Measurements from ENCODE around the gene PUM2.

The PUM2 gene

GRCh38 chr2:20217041-20217970, 133.3 kb downstream of the PUM2 start:
- TF ChIP-seq GATA2 (IDR thresholded peaks at IDR 0.05; ENCODE audit: low read depth, low read length), result no peak
- no peak for TF ChIP-seq GATA3 (IDR thresholded peaks at IDR 0.05; ENCODE audit: low read depth, low read length)

GRCh38 chr2:20216130-20217025, 134.3 kb downstream of the PUM2 start:
- no peak for TF ChIP-seq GATA2 (IDR thresholded peaks at IDR 0.05; ENCODE audit: low read depth, low read length)
- TF ChIP-seq GATA3 (IDR thresholded peaks at IDR 0.05; ENCODE audit: low read depth, low read length), result no peak

GRCh38 chr2:20215183-20216040, 135.2 kb downstream of the PUM2 start:
- TF ChIP-seq GATA2 (IDR thresholded peaks at IDR 0.05; ENCODE audit: low read depth, low read length) (no peak), GATA3 (IDR thresholded peaks at IDR 0.05; ENCODE audit: low read depth, low read length) (no peak)

GRCh38 chr2:20214566-20215182, 136.0 kb downstream of the PUM2 start:
- TF ChIP-seq GATA2 (IDR thresholded peaks at IDR 0.05; ENCODE audit: low read depth, low read length) (no peak), GATA3 (IDR thresholded peaks at IDR 0.05; ENCODE audit: low read depth, low read length) (no peak)

GRCh38 chr2:20213651-20214565, 136.7 kb downstream of the PUM2 start:
- TF ChIP-seq GATA3 (IDR thresholded peaks at IDR 0.05; ENCODE audit: low read depth, low read length) (no peak), GATA2 (IDR thresholded peaks at IDR 0.05; ENCODE audit: low read depth, low read length) (no peak)

GRCh38 chr2:20212871-20213503, 137.7 kb downstream of the PUM2 start:
- TF ChIP-seq GATA2 (IDR thresholded peaks at IDR 0.05; ENCODE audit: low read depth, low read length) (no peak), GATA3 (IDR thresholded peaks at IDR 0.05; ENCODE audit: low read depth, low read length) (no peak)

GRCh38 chr2:20212459-20212870, 138.2 kb downstream of the PUM2 start:
- TF ChIP-seq GATA2 (IDR thresholded peaks at IDR 0.05; ENCODE audit: low read depth, low read length), result no peak
- no peak for TF ChIP-seq GATA3 (IDR thresholded peaks at IDR 0.05; ENCODE audit: low read depth, low read length)

GRCh38 chr2:20211860-20212458, 138.7 kb downstream of the PUM2 start:
- TF ChIP-seq GATA2 (IDR thresholded peaks at IDR 0.05; ENCODE audit: low read depth, low read length) (no peak), GATA3 (IDR thresholded peaks at IDR 0.05; ENCODE audit: low read depth, low read length) (no peak)

GRCh38 chr2:20211420-20211819, 139.2 kb downstream of the PUM2 start:
- TF ChIP-seq GATA2 (IDR thresholded peaks at IDR 0.05; ENCODE audit: low read depth, low read length), result no peak
- TF ChIP-seq GATA3 (IDR thresholded peaks at IDR 0.05; ENCODE audit: low read depth, low read length), result no peak

GRCh38 chr2:20210462-20210861, 140.2 kb downstream of the PUM2 start:
- no peak for TF ChIP-seq GATA3 (IDR thresholded peaks at IDR 0.05; ENCODE audit: low read depth, low read length)
- no peak for TF ChIP-seq GATA2 (IDR thresholded peaks at IDR 0.05; ENCODE audit: low read depth, low read length)

- TF ChIP-seq GATA3 (IDR thresholded peaks at IDR 0.05; ENCODE audit: low read depth, low read length), result no peak
Observed at GRCh38 chr2:20209373-20210109, 141.1 kb downstream of the PUM2 start.
